ENCODE measurements around the gene GPX6. TPM values are rescaled to one million over a fixed set of nuclear protein-coding genes. Genes with fewer than 3 reads are reported as not detected.
A peak's percentile ranks its signal among the peaks of the same experiment; 100 is the strongest.

The GPX6 gene
- total and polyA plus RNA-seq, 2 donors (not counting 3 experiments of a cell fraction or from before 2014, with no cell fraction given): not detected

DNA sequence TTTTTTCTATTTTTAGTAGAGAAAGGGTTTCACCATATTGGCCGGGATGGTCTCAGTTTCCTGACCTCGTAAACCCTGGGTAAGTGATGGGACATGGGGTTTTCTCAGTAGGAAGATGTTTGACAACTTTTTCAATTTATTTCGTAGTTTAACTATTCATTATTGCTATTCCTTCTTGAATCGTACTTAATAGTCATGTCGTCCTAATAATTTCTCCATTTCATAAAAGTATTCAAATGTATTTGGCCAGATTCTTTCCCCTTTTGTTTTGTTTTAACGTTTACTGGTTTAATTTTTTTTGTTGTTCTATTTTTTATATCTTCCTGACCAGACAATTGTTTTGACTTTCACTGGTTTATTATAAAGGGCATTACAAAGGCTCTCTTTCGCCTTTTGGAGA, 26.4 kb upstream of the GPX6 start:
- Histone ChIP-seq H3K9ac (replicated peaks; ENCODE audit: extremely low read depth, insufficient read depth, low read length) (no peak overlapping the region), H3K4me2 (ENCODE audit: insufficient read depth, low read length) (peak overlapping the region; percentile 75), H3K9me3 (replicated peaks; ENCODE audit: control insufficient read depth, insufficient read depth, low read length) (no peaks in the 10 kb centered on the region), H3K27me3 (ENCODE audit: control insufficient read depth in 2 of 2, insufficient read depth in 2 of 2, low read length in 2 of 2) (peaks cover 0 to 2% of the 10 kb centered on the region in 2 experiments), H3K79me2 (ENCODE audit: control insufficient read depth, insufficient read depth, low read length) (no peaks in the 10 kb centered on the region), H3K27ac (ENCODE audit: insufficient read depth, low read depth, low read length) (no peak overlapping the region), H4K20me1 (replicated peaks; ENCODE audit: control insufficient read depth, extremely low read depth, insufficient read depth, low read length) (no peaks in the 10 kb centered on the region), H2AFZ (ENCODE audit: low read depth, low read length) (peak overlapping the region; percentile 26), H3K36me3 (ENCODE audit: control insufficient read depth in 2 of 2, extremely low read depth in 1 of 2, insufficient read depth in 2 of 2, low read length in 2 of 2) (no peaks in the 10 kb centered on the region), H3K9me1 (replicated peaks; ENCODE audit: control insufficient read depth, extremely low read depth, insufficient read depth, low read length) (no peaks in the 10 kb centered on the region), H3K4me3 (replicated peaks in 1 of 3; ENCODE audit: insufficient read depth in 1 of 3, low read depth in 1 of 3, low read length in 3 of 3) (no peak overlapping the region), H3K4me1 (ENCODE audit: control insufficient read depth, extremely low read depth, insufficient read depth, low read length) (peaks cover 15% of the 10 kb centered on the region)
- ChIA-PET CTCF (interaction anchor here (0.9 to 1.9 kb wide), 7 partner anchors 8 to 186 kb away, joined by 3 to 4 read pairs (median 3); a partner anchor contains a TSS), POLR2A (interaction anchor here (0.6 kb wide), 1 partner anchor 11 kb away, joined by 3 read pairs; no protein-coding TSS in a partner anchor)
- TF ChIP-seq POLR2A (IDR thresholded peaks at IDR 0.05; ENCODE audit: low read depth, low read length) (no peak), FOS (IDR thresholded peaks at IDR 0.05; ENCODE audit: borderline replicate concordance, insufficient read depth, low read length) (no peak), GATA2 (IDR thresholded peaks at IDR 0.05; ENCODE audit: insufficient read depth, insufficient read length, low read depth, low read length) (no peak), JUN (IDR thresholded peaks at IDR 0.05; ENCODE audit: borderline replicate concordance, insufficient read depth, insufficient read length, low read depth) (no peak), EZH2 (IDR thresholded peaks at IDR 0.05; ENCODE audit: borderline replicate concordance, low read depth, low read length, severe bottlenecking) (no peak), CTCF (IDR thresholded peaks at IDR 0.05; ENCODE audit: extremely low read depth in 1 of 2, insufficient read depth in 1 of 2, low read depth in 1 of 2, low read length in 2 of 2) (no peak), POLR2AphosphoS5 (IDR thresholded peaks at IDR 0.05; ENCODE audit: insufficient read depth, low read depth, low read length) (no peak), MYC (IDR thresholded peaks at IDR 0.05; ENCODE audit: low read depth, low read length) (no peak)
- TF ChIP-seq, protein P1, sequence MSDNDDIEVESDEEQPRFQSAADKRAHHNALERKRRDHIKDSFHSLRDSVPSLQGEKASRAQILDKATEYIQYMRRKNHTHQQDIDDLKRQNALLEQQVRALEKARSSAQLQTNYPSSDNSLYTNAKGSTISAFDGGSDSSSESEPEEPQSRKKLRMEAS (IDR thresholded peaks at IDR 0.05; ENCODE audit: insufficient read depth, insufficient read length): no peak
- FAIRE-seq (no peak), DNase-seq (ENCODE audit: low read depth, low spot score) (no peak)
- intact Hi-C loops (cut with micrococcal nuclease): loop anchor here (2.0 to 5.0 kb wide), 7 partner anchors 47 to 405 kb away; partner anchors contain the start of gene ZSCAN12
- BruUV-seq (replicated peaks): no TSS peak
- dilution Hi-C loops (cut with MboI; ENCODE audit: extremely low pct_ligation_motif_present, low sequenced_read_pairs): no loop called here

All from endothelial cell of umbilical vein (primary cell).